HS-27A (cell line): ENCODE results near the gene RBM23.

Experiments
- DNase-seq: peaks from one replicate; pipeline ENCODE4 v3.0.0-alpha.2; 2012; ENCODE audit warnings: low read depth, missing footprints

RBM23 gene

GRCh38 chr14:22885975-22886374, 33.0 kb downstream of the RBM23 start:
- DNase-seq, result no peak

DNA sequence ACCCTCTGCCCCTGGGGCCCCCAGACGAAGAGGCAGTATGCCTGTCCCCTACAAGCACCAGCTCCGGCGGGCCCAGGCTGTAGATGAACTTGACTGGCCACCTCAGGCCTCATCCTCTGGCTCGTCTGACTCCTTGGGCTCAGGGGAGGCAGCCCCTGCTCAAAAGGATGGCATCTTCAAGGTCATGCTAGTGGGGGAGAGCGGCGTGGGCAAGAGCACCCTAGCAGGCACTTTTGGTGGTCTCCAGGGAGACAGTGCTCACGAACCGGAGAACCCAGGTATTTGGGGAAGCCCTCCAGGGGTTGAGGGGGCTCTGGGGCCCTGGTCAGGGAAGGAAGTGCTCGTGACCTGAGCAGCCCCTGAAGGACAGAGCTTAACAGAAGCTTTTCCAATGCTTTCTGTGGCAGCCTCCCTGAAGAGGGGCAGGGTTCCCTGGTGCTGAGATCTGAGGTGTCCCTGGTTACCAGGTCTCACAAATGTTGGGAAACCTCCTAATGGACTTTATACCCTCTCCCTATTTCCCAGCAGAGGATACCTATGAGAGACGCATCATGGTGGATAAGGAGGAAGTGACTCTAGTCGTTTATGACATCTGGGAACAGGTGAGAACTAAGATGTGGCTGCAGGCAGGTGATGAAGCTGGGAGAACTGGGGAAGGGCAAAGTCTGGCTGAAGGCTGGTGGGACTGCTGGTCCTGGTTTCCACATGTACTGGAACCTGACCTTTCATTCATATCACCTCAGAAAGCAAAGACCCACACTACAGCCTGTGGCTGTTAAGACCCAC, 34.0 kb downstream of the RBM23 start:
- DNase-seq, result no peak

- DNase-seq, result no peak
These were observed 34.7 kb downstream of the RBM23 start for GRCh38 chr14:22884076-22884737.

GRCh38 chr14:22883173-22883976, 35.6 kb downstream of the RBM23 start, which contains the start of gene REM2:
TSS of gene REM2 (plus strand) at chr14:22883222. CDS start at chr14:22883288, 66 bp downstream.
- no peak for DNase-seq

DNA sequence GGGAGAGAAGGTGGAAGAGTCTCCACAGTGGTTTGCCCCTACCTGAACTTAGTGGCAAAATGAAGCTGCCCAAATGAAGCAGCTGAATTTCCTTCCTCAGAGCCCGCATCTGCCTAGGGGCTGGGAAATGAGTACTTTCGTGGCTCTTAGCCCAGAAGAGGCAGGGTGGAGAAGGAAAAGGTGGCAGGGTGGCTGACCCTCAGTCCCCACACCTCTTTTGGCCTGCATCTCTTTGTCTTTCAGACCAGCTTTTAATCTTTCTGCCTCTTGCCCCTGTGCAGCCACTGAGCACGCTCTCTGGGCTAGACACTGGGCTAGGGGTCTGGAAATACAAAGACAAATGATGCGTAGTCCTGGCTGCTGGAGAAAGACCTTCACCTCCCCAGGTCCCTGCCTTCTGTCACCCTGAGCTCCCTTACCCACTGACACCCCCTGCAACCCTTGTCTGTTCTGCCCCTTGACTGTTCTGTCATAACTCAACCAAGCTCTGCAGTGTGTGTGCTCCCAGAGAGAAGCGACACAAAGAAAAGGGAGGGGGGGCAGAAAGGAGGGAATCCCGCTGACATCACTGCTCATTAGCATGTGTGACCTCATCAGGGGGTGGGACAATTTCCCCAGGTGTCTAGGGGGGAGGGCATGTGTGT, 36.3 kb downstream of the RBM23 start:
- no peak for DNase-seq

GRCh38 chr14:22882064-22882463, 36.9 kb downstream of the RBM23 start:
- no peak for DNase-seq

GRCh38 chr14:22878271-22879246, 40.4 kb downstream of the RBM23 start:
- no peak for DNase-seq

- no peak for DNase-seq
These were observed 41.9 kb downstream of the RBM23 start for GRCh38 chr14:22877000-22877501.

- no peak for DNase-seq
These were observed 43.1 kb downstream of the RBM23 start for GRCh38 chr14:22875748-22876319.

DNA sequence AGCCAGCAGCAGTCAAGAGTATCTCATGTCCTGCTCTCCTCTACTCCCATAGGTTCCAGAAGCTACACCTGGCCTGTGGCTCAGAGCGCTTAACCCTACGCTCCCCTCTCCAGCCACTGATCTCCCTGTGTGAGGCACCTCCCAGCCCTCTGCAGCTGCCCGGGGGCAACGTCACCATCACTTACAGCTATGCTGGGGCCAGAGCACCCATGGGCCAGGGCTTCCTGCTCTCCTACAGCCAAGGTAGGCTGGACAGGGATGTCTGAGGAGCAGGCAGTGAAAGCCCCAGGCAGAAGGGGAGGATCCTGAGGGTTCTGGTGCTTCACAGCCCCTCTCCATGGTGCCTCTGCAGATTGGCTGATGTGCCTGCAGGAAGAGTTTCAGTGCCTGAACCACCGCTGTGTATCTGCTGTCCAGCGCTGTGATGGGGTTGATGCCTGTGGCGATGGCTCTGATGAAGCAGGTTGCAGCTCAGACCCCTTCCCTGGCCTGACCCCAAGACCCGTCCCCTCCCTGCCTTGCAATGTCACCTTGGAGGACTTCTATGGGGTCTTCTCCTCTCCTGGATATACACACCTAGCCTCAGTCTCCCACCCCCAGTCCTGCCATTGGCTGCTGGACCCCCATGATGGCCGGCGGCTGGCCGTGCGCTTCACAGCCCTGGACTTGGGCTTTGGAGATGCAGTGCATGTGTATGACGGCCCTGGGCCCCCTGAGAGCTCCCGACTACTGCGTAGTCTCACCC, 43.8 kb downstream of the RBM23 start:
- no peak for DNase-seq

GRCh38 chr14:22872833-22873520, 46.0 kb downstream of the RBM23 start:
- no peak for DNase-seq

DNA sequence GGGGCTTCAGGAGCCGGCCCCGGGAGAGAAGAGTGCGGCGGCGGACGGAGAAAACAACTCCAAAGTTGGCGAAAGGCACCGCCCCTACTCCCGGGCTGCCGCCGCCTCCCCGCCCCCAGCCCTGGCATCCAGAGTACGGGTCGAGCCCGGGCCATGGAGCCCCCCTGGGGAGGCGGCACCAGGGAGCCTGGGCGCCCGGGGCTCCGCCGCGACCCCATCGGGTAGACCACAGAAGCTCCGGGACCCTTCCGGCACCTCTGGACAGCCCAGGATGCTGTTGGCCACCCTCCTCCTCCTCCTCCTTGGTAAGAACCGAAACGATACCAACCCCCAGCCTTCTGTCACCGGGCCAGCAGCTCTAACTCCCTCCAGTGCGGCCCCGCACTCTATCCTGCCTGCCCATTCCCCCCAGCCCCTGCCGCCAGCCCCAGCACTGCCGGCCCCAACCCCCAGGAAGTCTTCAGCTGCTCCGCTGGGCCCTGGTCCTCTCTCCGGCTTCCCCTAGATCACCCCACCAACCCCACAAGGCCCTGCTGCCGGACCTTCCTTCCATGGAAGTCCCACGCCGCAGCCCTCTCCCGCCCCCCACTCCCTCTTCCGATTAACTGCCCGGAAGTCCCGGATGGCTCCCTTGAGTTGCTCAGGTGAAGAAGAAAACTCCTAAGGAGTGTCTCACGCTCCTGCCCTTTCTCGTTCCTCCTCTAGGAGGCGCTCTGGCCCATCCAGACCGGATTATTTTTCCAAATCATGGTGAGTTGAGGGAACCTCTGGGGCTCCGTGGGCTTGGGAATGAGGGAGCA, 46.7 kb downstream of the RBM23 start:
- peak; percentile 77 for DNase-seq

DNA sequence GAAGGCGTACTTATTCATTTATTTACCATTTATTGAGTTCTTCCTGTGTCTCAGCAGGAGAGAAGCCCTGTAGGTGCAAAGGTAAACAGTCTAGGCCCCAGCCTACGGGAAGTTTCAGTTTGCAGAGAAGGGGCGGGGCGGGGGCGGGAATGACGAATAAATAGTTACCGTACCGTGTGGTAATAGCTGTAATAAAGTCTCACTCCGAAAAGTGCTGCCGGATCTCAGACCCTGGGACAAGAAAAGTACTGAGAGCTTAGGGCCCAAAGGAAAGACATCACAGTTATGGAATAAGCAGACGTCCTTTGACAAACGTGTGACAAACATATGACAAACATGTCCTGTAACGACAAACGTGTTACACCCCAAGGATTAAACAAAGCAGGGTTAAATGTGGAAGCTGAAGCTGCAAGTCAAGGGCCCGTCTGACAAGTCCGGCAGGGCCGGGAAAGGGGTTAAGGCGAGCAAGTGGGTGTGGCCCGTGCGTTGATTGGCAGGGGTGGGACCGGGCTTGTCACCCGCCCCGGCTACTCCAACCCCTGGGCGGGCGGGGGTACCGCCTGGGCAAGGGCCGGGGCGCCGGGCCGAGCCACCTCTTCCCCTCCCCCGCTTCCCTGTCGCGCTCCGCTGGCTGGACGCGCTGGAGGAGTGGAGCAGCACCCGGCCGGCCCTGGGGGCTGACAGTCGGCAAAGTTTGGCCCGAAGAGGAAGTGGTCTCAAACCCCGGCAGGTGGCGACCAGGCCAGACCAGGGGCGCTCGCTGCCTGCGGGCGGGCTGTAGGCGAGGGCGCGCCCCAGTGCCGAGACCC, 47.5 kb downstream of the RBM23 start, which contains the start of gene LRP10:
LRP10 (plus strand) TSS at position 517 of the 809 bp plus-strand sequence. CDS start 564 bp downstream, outside the sequence.
- DNase-seq, result peak; percentile 89

- peak; percentile 41 for DNase-seq
These were observed 48.1 kb downstream of the RBM23 start for GRCh38 chr14:22870811-22871223.

DNA sequence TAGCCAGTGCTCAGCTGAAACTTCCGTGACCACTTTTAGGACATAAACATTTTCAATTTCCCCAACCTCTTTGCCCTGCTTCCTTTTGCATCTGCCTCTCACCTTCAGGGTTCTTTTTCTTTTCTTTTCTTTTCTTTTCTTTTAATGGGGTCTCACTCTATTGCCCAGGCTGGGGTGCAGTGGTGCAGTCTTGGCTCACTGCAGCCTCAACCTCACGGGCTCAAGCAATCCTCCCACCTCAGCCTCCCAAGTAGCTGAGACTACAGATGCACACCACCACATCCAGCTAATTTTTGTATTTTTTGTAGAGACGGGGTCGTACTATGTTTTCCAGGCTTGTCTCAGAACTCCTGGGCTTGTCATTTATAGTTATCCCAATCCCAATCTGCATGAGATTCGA, 52.1 kb downstream of the RBM23 start:
- no peak for DNase-seq

- DNase-seq, result no peak
These were observed 53.2 kb downstream of the RBM23 start for GRCh38 chr14:22865424-22866405.
